ENCODE results near the gene EVC2. TPM values are rescaled to one million over a fixed set of nuclear protein-coding genes. Genes with fewer than 3 reads are reported as not detected.

The EVC2 gene
- total and polyA plus RNA-seq, 9 of the 15 experiments (the other 6 are each of a cell fraction or from before 2014, with no cell fraction given) = 0.03 to 0.55 (median 0.38) TPM; not detected in 1

DNA sequence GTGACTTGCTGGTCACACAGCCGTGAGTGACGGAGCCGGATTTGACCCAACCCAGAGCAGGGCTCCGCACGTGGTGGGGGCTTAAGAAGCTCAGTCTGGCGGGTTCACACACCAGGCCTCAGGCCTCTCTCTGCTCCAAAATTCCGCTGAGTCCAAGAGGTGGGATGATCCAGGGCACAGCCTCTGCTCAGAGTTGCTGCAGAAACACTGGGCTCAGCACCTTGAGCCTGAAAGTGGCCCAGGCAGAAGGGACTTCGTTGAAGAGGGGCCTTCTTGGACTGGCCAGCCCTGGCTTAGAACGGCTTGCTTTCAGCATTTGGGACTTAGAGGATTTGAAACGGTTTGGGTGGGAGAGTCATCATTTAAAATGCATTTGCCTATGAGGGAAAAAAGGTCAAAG is 23.8 kb upstream of the EVC2 start:
- Histone ChIP-seq H4K20me1 (replicated peaks; ENCODE audit: control insufficient read depth, insufficient read depth, low read length) (no peaks in the 10 kb centered on the region), H3K27ac (ENCODE audit: extremely low read depth, low read depth, low read length) (no peak overlapping the region), H3K9ac (ENCODE audit: insufficient read depth in 1 of 2, low read depth in 2 of 2, low read length in 2 of 2) (no peak overlapping the region), H3K36me3 (ENCODE audit: control insufficient read depth, insufficient read depth, low read length) (no peaks in the 10 kb centered on the region), H3K4me2 (ENCODE audit: insufficient read depth, low read length) (no peak overlapping the region), H3K9me1 (ENCODE audit: control insufficient read depth, insufficient read depth, low read length) (peaks cover 4% of the 10 kb centered on the region), H3K79me2 (ENCODE audit: control insufficient read depth, insufficient read depth, low read length) (no peaks in the 10 kb centered on the region), H3K4me3 (no peak overlapping the region), H3K9me3 (replicated peaks; ENCODE audit: control insufficient read depth, insufficient read depth, low read depth, low read length) (no peaks in the 10 kb centered on the region), H2AFZ (ENCODE audit: low read depth, low read length) (no peak overlapping the region), H3K27me3 (ENCODE audit: control insufficient read depth in 2 of 2, insufficient read depth in 2 of 2, low read length in 2 of 2) (no peaks in the 10 kb centered on the region; a peak in 1 of 5 replicates), H3K4me1 (replicated peaks in 1 of 2; ENCODE audit: control insufficient read depth in 2 of 2, insufficient read depth in 2 of 2, low read length in 2 of 2) (no peaks in the 10 kb centered on the region)
- BruUV-seq (replicated peaks) = no TSS peak
- intact Hi-C loops (cut with micrococcal nuclease) = no loop called here
- DNase-seq (ENCODE audit: extremely low read depth in 1 of 4, low spot score in 3 of 4) (no peak), FAIRE-seq (no peak), ATAC-seq (no peak)
- ChIA-PET CTCF (ENCODE audit: low intra/inter-chr PET ratio) (no interaction called here), POLR2A (interaction anchor here (0.7 kb wide), 1 partner anchor 1164 kb away, joined by 3 read pairs; no protein-coding TSS in a partner anchor)
- WGBS (ENCODE audit: insufficient coverage, low coverage, missing lambda C conversion rate) = 27% methylated on average over 10 of the region's 10 CpGs
- in situ Hi-C loops (cut with MboI) = no loop called here
- TF ChIP-seq ZNF57 (CRISPR knock-in tag; IDR thresholded peaks at IDR 0.05) = no peak
- no peak for TF ChIP-seq TAF7 (tag; IDR thresholded peaks at IDR 0.05)
- TF ChIP-seq POLR2H (tag; IDR thresholded peaks at IDR 0.05; ENCODE audit: low read depth) = no peak
- TF ChIP-seq HES1 (IDR thresholded peaks at IDR 0.05; ENCODE audit: low read depth) = no peak
- TF ChIP-seq CXXC5 (CRISPR knock-in tag; IDR thresholded peaks at IDR 0.05) = no peak
- no peak for TF ChIP-seq ZC3H8 (IDR thresholded peaks at IDR 0.05)
- no peak for TF ChIP-seq PHF8 (IDR thresholded peaks at IDR 0.05; ENCODE audit: borderline replicate concordance, low read length)
- no peak for TF ChIP-seq SMARCA4 (IDR thresholded peaks at IDR 0.05)
- TF ChIP-seq PHB2 (IDR thresholded peaks at IDR 0.05; ENCODE audit: low read depth) = no peak
- TF ChIP-seq SUPT5H (IDR thresholded peaks at IDR 0.05) = no peak
- TF ChIP-seq LCOR (CRISPR knock-in tag; IDR thresholded peaks at IDR 0.05) = no peak
- TF ChIP-seq DACH1 (IDR thresholded peaks at IDR 0.05; ENCODE audit: partially characterized antibody) = no peak
- TF ChIP-seq ZSCAN29 (IDR thresholded peaks at IDR 0.05) = no peak
- no peak for TF ChIP-seq BACH1 (tag; IDR thresholded peaks at IDR 0.05)
- TF ChIP-seq CAMTA2 (CRISPR knock-in tag; conservative IDR thresholded peaks at IDR 0.05) = no peak
- no peak for TF ChIP-seq HMGXB4 (CRISPR knock-in tag; IDR thresholded peaks at IDR 0.05)
- TF ChIP-seq HMGN3 (IDR thresholded peaks at IDR 0.05; ENCODE audit: borderline replicate concordance, extremely low read depth, insufficient read length, low read depth, low read length) = no peak
